Left kidney (tissue), 2 donors: ENCODE data around the gene SUPT16H. TPM values are rescaled to one million over a fixed set of nuclear protein-coding genes. Genes with fewer than 3 reads are reported as not detected.
"Not testable (repeated sequence)": the region's sequence is repeated elsewhere in the genome, so short reads cannot be mapped to it uniquely, and the experiment has no call there.

ENCODE experiments used
- DNase-seq: peaks from one replicate; pipeline ENCODE4 v3.0.0-alpha.2; 2013
- polyA plus RNA-seq: library from polyadenylated mRNA; unstranded; fragments of 120-200 nt; gene quantifications from one replicate; pipeline ENCODE4 v1.2.1, GENCODE V29; 2013; ENCODE audit not compliant: insufficient read length

The SUPT16H gene
- polyA plus RNA-seq, 1 donor: 165 TPM

- no peak for DNase-seq
These were observed 13.7 kb downstream of the SUPT16H start for GRCh38 chr14:21369949-21370679.

DNA sequence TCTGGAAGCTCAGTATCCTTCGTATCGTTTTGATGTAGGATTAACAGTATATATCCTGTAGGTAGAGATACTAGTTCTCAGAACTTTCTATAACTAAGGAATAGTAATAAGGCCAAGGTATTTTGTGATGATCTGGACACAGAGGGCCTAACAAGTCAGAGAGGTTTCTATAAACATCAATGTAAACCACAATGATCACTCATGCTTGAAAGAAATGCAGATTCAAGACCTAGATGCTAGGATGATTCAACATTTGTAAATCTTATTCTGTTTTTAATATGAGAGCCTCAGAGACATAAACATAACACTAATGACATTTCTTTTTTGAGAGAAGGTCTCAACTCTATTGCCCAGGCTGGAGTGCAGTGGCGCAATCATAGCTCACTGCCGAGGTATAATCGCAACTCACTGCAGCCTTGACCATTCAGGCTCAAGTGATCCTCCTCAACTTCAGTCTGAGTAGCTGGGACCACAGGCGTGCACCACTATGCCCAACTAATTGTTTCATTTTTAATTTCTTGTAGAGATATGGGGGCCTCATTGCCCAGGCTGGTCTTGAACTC, 16.2 kb downstream of the SUPT16H start:
- no peak for DNase-seq

DNA sequence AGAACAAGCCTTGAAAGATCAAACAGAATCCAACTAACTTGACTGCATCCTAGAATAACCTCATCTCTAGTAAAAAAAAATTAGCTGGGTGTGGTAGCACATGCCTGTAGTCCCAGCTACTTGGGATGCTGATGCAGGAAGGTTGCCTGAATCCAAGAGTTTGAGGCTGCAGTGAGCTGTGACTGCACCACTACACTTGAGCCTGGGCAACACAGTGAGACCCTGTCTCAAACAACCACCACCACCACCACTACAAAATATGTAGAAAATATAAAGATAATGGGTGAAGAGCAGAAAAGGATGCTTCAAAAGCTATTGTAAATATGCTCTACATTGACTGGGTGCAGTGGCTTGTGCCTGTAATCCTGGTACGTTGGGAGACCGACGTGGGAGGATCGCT, 27.3 kb downstream of the SUPT16H start:
- no peak for DNase-seq

- no peak for DNase-seq
These were observed 31.2 kb downstream of the SUPT16H start for GRCh38 chr14:21352587-21352986.

- DNase-seq: no peak
These were observed 33.3 kb downstream of the SUPT16H start for GRCh38 chr14:21350539-21350938.

DNA sequence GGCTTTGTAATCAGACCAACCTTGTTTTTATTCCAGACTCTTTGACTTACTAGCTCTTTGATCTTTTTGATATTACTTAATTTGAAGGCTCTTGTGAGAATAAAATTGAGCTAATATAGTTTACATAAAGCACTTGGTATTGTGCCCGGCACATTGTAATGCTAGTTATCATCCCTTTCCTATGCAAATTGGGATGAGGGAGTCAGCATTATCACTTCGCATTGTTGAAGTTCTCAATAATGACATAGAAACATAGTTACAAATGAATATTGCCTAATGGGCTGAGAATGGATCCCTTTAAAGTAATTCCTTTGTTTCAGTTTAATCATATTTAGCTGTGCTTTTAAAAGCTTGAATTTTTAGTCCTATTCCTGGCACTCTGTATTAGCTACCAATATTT, 36.6 kb downstream of the SUPT16H start:
- no peak for DNase-seq

GRCh38 chr14:21346532-21347135, 37.2 kb downstream of the SUPT16H start:
- DNase-seq: no peak

DNA sequence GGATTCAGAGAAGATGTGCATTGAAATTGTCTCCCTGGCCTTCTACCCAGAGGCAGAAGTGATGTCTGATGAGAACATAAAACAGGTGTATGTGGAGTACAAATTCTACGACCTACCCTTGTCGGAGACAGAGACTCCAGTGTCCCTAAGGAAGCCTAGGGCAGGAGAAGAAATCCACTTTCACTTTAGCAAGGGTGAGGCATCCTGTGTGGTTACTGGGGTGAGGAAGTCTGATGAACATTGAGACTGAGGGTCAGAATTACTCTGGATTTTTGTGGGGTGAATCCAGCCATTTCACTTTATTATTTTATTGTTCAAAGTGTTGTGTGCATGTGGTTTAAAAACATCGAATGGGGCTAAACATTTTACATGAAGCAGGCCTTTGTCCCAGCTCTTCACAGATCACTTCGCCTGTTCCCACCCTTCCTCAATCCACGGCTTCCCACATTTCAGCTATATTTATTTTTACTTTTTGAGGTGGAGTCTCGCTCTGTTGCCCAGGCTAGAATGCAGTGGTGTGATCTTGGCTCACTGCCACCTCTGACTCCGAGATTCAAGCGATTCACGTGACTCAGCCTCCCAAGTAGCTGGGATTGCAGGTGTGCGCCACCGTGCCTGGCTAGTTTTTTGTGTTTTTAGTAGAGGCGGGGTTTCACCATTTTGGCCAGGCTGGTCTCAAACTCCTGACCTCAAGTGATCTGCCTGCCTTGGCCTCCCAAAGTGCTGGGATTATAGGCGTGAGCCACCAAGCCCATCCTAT, 40.6 kb downstream of the SUPT16H start:
- no peak for DNase-seq

- no peak for DNase-seq
These were observed 49.5 kb downstream of the SUPT16H start for GRCh38 chr14:21334202-21334906.

GRCh38 chr14:21332950-21333349, 50.9 kb downstream of the SUPT16H start:
- no peak for DNase-seq

DNA sequence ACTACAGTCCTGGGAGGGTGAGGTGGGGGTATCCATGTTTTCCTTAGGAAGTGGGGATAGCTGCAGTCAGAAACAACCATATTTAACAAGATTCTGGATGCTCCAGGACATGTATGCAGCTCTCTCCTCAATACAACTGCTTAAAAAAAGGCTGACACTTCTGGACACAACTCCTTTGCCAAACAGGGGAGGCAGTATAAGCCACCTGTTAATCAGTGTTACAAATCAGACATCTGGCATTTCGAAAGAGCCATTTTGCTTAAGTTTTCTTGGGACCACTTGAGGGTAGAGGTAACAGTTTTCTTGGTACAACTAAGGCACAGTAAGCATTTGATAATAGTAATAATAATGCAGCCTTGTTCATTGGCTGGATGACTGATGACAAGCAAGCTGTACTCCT, 56.8 kb downstream of the SUPT16H start:
- no peak for DNase-seq

DNA sequence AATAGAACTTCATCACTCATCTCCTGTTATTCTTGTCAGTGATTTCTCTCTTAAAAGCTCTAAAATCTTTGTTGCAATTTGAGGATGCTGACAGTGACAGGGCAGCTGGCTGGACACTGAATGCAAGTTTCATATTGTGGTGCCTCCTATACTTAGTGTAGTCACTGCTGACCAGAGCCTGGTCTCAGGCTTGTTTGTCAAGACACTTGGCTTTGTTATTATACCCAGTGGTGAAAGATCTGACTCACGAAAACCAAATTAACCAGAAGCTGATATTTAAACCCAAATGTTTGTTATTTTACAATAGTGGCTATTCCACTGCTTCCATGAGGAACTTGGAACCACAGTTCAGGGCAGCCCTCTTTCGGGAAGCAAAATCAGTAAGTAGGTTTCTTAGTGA, 61.1 kb downstream of the SUPT16H start:
- no peak for DNase-seq

DNA sequence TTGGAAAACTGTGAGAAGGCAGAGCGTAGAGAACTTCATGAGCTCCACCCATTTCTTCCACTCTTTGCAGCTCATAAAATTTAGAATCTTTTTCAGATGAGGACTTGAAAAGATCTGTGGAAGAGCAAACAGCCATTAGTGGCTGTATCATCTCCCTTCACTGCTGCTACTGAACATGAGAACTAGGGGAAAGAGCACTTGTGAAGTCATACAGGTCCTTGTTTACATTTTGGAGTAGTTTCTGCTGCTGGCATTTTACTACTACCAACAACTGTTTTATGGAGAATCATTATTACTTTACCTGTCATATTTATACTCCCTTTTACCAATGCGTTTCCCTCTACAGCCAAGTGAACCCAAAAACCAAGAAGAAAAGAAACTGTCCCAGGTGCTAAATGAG, 62.9 kb downstream of the SUPT16H start:
- no peak for DNase-seq

DNA sequence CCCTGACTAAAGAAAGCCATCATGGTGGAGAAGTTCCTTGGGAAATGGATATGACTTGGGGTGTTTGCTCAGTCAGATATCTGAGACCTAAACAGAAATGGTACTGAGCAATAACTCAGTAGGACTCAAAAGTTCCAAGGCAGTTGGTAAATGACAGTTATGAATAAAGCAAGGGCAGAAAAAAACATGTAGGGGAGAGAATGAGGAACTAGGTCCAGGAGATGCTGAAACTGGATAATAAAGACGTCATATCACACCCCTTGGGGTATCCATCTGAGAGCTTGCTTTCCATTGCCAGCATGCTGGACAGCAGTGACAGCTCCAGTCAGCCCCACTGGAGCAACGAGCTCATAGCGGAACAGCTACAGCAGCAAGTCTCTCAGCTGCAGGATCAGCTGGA, 66.4 kb downstream of the SUPT16H start:
- DNase-seq: no peak

DNA sequence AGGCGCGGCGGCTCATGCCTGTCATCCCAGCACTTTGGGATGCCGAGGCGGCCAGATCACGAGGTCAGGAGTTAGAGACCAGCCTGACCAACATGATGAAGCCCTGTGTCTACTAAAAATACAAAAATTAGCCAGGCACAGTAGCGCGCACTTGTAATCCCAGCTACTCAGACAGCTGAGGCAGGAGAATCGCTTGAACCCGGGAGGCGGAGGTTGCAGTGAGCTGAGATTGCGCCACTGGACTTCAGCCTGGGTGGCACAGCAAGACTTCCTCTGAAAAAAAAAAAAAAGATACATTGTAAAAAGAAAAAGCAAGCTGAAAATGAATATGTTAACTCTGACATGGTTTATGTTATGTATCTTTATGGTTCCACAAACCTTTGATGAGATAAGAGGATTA, 70.3 kb downstream of the SUPT16H start:
- DNase-seq: no peak

- no peak for DNase-seq
These were observed 72.2 kb downstream of the SUPT16H start for GRCh38 chr14:21311614-21312013.

- DNase-seq: no peak
These were observed 73.9 kb downstream of the SUPT16H start for GRCh38 chr14:21309956-21310355.

GRCh38 chr14:21309238-21309636, 74.6 kb downstream of the SUPT16H start:
- no peak for DNase-seq

DNA sequence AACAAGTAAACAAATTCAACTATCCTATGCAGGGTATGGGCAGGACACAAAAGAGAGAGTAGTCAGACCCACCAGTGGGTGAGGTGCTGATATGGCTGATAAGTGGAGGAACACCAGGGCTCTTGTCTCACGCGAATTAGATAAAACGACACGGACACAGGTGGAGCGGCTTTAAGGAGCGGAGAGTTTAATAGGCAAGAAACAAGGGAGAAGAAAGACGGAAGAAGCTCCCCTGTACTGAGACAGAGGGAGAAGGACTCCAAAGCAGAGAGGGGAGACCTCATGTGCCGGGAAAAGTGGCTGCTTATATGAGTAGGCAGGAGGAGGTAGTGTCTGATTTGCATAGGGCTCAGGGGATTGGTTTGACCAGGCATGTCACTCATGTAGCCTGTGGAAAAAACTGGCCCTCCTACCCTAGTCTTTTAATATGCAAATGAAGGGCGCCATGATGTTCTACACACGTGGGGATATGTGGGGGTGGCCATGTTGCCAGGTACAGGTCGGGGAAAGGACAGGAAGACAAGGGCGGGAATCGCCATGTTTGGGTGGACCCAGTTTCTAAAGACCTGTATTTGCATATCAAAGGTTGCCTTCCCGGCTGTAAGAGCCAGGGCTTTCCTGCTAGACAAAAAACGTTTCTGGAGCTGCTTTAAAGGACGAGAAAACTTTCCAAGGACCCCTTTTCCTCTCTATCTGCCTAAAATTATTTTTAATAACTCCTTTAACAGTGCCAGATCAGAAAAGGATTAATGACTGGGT, 75.2 kb downstream of the SUPT16H start:
- DNase-seq: peak; percentile 85

- no peak for DNase-seq
These were observed 75.7 kb downstream of the SUPT16H start for GRCh38 chr14:21308132-21308478.

DNA sequence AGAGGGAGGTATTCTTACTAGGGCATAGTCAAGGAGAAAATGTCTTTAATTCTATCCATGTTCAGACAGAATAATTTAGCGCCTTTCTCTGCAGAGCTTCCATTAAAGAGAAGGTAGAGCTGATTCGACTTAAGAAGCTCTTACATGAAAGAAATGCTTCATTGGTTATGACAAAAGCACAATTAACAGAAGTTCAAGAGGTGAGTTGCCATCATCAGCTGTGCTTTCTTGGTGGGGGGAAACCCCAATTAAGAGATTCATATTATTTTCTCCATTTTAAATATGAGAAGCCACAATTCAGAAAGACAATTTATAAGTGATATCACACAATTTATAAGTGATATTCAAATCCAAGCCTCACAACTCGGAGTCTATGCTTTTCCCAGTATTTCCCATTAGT, 76.2 kb downstream of the SUPT16H start:
- DNase-seq: no peak

DNA sequence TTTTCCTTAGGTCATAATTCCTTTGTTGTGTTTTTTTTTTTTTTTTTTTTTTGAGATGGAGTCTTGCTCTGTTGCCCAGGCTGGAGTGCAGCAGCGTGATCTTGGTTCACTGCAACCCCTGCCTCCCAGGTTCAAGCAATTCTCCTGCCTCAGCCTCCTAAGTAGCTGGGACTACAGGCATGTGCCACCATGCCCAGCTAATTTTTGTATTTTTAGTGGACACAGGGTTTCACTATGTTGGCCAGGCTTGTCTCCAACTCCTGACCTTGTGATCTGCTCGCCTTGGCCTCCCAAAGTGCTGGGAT, 81.0 kb downstream of the SUPT16H start:
- not testable (repeated sequence) for DNase-seq
